ENCODE measurements around the gene MCTP1. TPM values are rescaled to one million over a fixed set of nuclear protein-coding genes. Genes with fewer than 3 reads are reported as not detected.

MCTP1 gene
- total and polyA plus RNA-seq, 2 of the 8 experiments (the other 6 are each of a cell fraction or from before 2014, with no cell fraction given) = 0.56 to 3.4 TPM

- Histone ChIP-seq H3K4me2 (ENCODE audit: insufficient read depth in 1 of 2, low read depth in 2 of 2, low read length in 2 of 2) (no peak overlapping the region), H3K18ac (ENCODE audit: extremely low read depth, low read length) (no peak overlapping the region), H3K36me3 (ENCODE audit: control insufficient read depth in 2 of 4, insufficient read depth in 4 of 4, low read length in 3 of 4) (no peaks in the 10 kb centered on the region), H2AK5ac (ENCODE audit: low read depth, low read length) (no peak overlapping the region), H4K5ac (ENCODE audit: insufficient read length, low read depth, low read length) (no peak overlapping the region), H3K23ac (ENCODE audit: insufficient read length) (no peak overlapping the region), H4K91ac (replicated peaks; ENCODE audit: insufficient read length, low read length) (no peak overlapping the region), H3K14ac (ENCODE audit: insufficient read length) (no peak overlapping the region), H3K79me2 (ENCODE audit: control insufficient read depth in 1 of 2, insufficient read depth in 2 of 2, low read length in 2 of 2) (no peaks in the 10 kb centered on the region), H4K20me1 (replicated peaks in 1 of 2; ENCODE audit: control insufficient read depth in 1 of 2, insufficient read depth in 2 of 2, low read length in 2 of 2) (no peaks in the 10 kb centered on the region), H2BK15ac (ENCODE audit: low read length) (no peak overlapping the region), H2BK5ac (ENCODE audit: low read depth, low read length) (no peak overlapping the region), H2AFZ (ENCODE audit: low read length) (no peak overlapping the region), H3K79me1 (ENCODE audit: low read depth, low read length) (no peaks in the 10 kb centered on the region), H3K9me3 (ENCODE audit: insufficient read depth in 2 of 2, low read depth in 1 of 2, low read length in 1 of 2) (no peaks in the 10 kb centered on the region), H3K56ac (replicated peaks; ENCODE audit: insufficient read length, low read depth, low read length) (no peak overlapping the region), H2BK120ac (replicated peaks; ENCODE audit: low read depth, low read length) (no peak overlapping the region), H3K23me2 (ENCODE audit: low read depth, low read length) (no peaks in the 10 kb centered on the region), H3K4me3 (ENCODE audit: extremely low read depth in 1 of 4, insufficient read depth in 2 of 4, low read depth in 3 of 4, low read length in 4 of 4) (no peak overlapping the region), H3K27me3 (replicated peaks in 1 of 4; ENCODE audit: control insufficient read depth in 3 of 4, extremely low read depth in 1 of 4, insufficient read depth in 3 of 4, low read length in 3 of 4) (no peaks in the 10 kb centered on the region), H3K9ac (replicated peaks in 1 of 4; ENCODE audit: extremely low read depth in 1 of 4, low read depth in 3 of 4, low read length in 3 of 4) (no peak overlapping the region), H2BK20ac (ENCODE audit: low read length) (no peak overlapping the region), H3K27ac (ENCODE audit: low read depth, low read length) (no peak overlapping the region), H2BK12ac (ENCODE audit: low read depth, low read length) (no peak overlapping the region), H3K4ac (replicated peaks; ENCODE audit: insufficient read length, low read depth, low read length) (no peak overlapping the region), H3K4me1 (replicated peaks in 1 of 4; ENCODE audit: control insufficient read depth in 3 of 4, insufficient read depth in 4 of 4, low read length in 3 of 4) (no peaks in the 10 kb centered on the region), H4K8ac (ENCODE audit: extremely low read depth, insufficient read depth, low read length) (no peak overlapping the region)
- DNase-seq (ENCODE audit: low read depth in 1 of 2, low spot score in 2 of 2) = no peak
- no peak for TF ChIP-seq CREB1 (IDR thresholded peaks at IDR 0.05)
- TF ChIP-seq, protein P1, sequence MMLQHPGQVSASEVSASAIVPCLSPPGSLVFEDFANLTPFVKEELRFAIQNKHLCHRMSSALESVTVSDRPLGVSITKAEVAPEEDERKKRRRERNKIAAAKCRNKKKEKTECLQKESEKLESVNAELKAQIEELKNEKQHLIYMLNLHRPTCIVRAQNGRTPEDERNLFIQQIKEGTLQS (IDR thresholded peaks at IDR 0.05; ENCODE audit: insufficient read depth, low read depth, low read length) = no peak
- TF ChIP-seq CHD2 (IDR thresholded peaks at IDR 0.05; ENCODE audit: low read length) = no peak
- TF ChIP-seq CTCF (IDR thresholded peaks at IDR 0.05; ENCODE audit: control extremely low read depth in 1 of 3, insufficient read depth in 1 of 3, low read depth in 1 of 3, low read length in 3 of 3) = no peak
- no peak for TF ChIP-seq KDM5A (IDR thresholded peaks at IDR 0.05; ENCODE audit: low read length)
- TF ChIP-seq, protein P2, sequence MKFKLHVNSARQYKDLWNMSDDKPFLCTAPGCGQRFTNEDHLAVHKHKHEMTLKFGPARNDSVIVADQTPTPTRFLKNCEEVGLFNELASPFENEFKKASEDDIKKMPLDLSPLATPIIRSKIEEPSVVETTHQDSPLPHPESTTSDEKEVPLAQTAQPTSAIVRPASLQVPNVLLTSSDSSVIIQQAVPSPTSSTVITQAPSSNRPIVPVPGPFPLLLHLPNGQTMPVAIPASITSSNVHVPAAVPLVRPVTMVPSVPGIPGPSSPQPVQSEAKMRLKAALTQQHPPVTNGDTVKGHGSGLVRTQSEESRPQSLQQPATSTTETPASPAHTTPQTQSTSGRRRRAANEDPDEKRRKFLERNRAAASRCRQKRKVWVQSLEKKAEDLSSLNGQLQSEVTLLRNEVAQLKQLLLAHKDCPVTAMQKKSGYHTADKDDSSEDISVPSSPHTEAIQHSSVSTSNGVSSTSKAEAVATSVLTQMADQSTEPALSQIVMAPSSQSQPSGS (IDR thresholded peaks at IDR 0.05; ENCODE audit: low read length) = no peak
- no peak for TF ChIP-seq EZH2 (IDR thresholded peaks at IDR 0.05; ENCODE audit: low read depth, low read length, severe bottlenecking)
- ChIA-PET POLR2A (ENCODE audit: partially characterized antibody) (no interaction called here), CTCF (ENCODE audit: partially characterized antibody) (interaction anchor here (0.5 to 1.1 kb wide), 2 partner anchors 30 to 78 kb away, joined by 3 read pairs; no protein-coding TSS in a partner anchor)
- 90% methylated on average over 1 of the region's 1 CpG; no CpG with 5 or more reads in 1 of the 2 experiments for WGBS, 2 experiments (ENCODE audit: extremely low coverage in 1 of 2, insufficient coverage in 1 of 2, insufficient read length in 1 of 2, insufficient replicate concordance in 2 of 2, low coverage in 1 of 2, low lambda C conversion rate in 2 of 2, missing lambda C conversion rate in 1 of 2)
- no peak for FAIRE-seq
Observed at GRCh38 chr5:95102687-95103086, 182.2 kb downstream of the MCTP1 start.

Measured in H1 (cell line).